ENCODE measurements around the gene PET100. TPM values are rescaled to one million over a fixed set of nuclear protein-coding genes. Genes with fewer than 3 reads are reported as not detected.

The PET100 gene
- total RNA-seq, 1 donor = 9.0 TPM

DNA sequence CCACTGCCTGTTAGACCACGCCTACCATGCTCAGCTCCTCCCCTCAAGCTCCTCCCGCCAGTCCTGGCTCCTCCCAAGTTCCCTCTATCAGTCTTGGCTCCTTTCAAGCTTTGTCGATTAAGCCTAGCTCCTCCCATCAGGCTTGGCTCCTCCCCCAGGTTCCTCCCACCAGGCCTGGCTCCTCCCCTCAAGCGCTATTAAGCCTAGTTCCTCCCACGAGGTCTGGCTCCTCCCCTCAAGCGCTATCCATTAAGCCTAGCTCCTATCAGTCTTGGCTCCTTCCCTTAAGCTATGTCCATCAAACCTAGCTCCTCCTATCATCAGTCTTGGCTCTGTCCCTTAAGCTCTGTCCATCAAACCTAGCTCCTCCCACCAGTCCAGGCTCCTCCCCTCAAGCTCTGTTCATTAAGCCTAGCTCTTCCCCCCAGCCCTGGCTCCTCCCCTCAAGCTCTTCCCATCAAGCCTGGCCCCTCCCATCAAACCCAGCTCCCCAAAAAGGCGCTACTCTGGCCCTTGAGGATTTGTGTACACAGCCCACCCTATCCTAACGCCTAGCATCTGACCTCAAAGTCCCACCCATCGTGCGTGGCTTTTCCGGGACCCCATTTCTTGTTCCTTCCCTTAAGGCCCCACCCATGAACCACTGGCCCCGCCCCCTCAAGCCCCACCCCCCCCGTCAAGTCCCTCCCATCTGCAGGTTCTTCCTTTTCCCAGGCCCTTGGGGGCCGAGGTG, 23.9 kb upstream of the PET100 start:
- no peak overlapping the region for H2AFZ ChIP-seq (ENCODE audit: low read length)
- H3K4me1 ChIP-seq (ENCODE audit: insufficient read depth, low read length) = no peaks in the 10 kb centered on the region
- no peak overlapping the region for H3K4me2 ChIP-seq (ENCODE audit: insufficient read depth, low read length)
- no peaks in the 10 kb centered on the region for H3K27me3 ChIP-seq (ENCODE audit: insufficient read depth, low read length)
- H3K36me3 ChIP-seq (ENCODE audit: insufficient read depth, low read length) = no peaks in the 10 kb centered on the region
- no peaks in the 10 kb centered on the region for H3K9me3 ChIP-seq (ENCODE audit: low read depth, low read length)
- no peaks in the 10 kb centered on the region for H3K79me2 ChIP-seq (ENCODE audit: insufficient read depth, low read length)
- H3K27ac ChIP-seq (ENCODE audit: low read depth, low read length) = no peak overlapping the region
- DNase-seq (ENCODE audit: insufficient read length, low spot score, missing footprints) = peak; percentile 85
- no peak overlapping the region for H3K4me3 ChIP-seq (ENCODE audit: insufficient read depth, low read length)
- TF ChIP-seq, protein P1, sequence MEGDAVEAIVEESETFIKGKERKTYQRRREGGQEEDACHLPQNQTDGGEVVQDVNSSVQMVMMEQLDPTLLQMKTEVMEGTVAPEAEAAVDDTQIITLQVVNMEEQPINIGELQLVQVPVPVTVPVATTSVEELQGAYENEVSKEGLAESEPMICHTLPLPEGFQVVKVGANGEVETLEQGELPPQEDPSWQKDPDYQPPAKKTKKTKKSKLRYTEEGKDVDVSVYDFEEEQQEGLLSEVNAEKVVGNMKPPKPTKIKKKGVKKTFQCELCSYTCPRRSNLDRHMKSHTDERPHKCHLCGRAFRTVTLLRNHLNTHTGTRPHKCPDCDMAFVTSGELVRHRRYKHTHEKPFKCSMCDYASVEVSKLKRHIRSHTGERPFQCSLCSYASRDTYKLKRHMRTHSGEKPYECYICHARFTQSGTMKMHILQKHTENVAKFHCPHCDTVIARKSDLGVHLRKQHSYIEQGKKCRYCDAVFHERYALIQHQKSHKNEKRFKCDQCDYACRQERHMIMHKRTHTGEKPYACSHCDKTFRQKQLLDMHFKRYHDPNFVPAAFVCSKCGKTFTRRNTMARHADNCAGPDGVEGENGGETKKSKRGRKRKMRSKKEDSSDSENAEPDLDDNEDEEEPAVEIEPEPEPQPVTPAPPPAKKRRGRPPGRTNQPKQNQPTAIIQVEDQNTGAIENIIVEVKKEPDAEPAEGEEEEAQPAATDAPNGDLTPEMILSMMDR (IDR thresholded peaks at IDR 0.05; ENCODE audit: extremely low read depth, low read depth, low read length) = no peak
- no peaks in the 10 kb centered on the region for H4K20me1 ChIP-seq (ENCODE audit: insufficient read depth, low read length)

DNA sequence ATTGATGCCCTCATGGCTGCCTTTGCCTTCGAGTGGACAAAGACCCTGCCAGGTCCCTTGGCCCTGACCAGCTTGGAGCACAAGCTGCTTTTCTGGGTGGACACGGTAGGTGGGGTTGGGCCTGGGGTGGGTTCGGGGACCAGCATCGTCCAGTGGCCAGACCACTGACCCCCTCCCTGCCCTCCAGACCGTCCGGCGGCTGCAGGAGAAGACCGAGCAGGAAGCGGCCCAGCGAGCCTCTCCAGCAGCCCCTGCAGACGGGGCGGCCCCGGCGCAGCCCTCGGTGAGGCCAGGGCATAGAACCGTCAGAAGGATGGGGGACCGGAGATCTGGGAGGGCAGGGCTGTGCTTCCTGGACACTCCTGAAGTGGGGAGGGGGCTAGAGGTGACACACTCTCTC, 23.3 kb upstream of the PET100 start:
- Histone ChIP-seq H3K27ac (ENCODE audit: low read depth, low read length) (no peak overlapping the region), H2AFZ (ENCODE audit: low read length) (no peak overlapping the region), H3K9me3 (ENCODE audit: low read depth, low read length) (no peaks in the 10 kb centered on the region), H3K36me3 (ENCODE audit: insufficient read depth, low read length) (no peaks in the 10 kb centered on the region), H3K79me2 (ENCODE audit: insufficient read depth, low read length) (no peaks in the 10 kb centered on the region), H3K4me1 (ENCODE audit: insufficient read depth, low read length) (no peaks in the 10 kb centered on the region), H3K4me3 (ENCODE audit: insufficient read depth, low read length) (no peak overlapping the region), H3K4me2 (ENCODE audit: insufficient read depth, low read length) (no peak overlapping the region), H4K20me1 (ENCODE audit: insufficient read depth, low read length) (no peaks in the 10 kb centered on the region), H3K27me3 (ENCODE audit: insufficient read depth, low read length) (no peaks in the 10 kb centered on the region)
- DNase-seq (ENCODE audit: insufficient read length, low spot score, missing footprints) = peak; percentile 73
- TF ChIP-seq, protein P1 (IDR thresholded peaks at IDR 0.05; ENCODE audit: extremely low read depth, low read depth, low read length) = no peak

DNA sequence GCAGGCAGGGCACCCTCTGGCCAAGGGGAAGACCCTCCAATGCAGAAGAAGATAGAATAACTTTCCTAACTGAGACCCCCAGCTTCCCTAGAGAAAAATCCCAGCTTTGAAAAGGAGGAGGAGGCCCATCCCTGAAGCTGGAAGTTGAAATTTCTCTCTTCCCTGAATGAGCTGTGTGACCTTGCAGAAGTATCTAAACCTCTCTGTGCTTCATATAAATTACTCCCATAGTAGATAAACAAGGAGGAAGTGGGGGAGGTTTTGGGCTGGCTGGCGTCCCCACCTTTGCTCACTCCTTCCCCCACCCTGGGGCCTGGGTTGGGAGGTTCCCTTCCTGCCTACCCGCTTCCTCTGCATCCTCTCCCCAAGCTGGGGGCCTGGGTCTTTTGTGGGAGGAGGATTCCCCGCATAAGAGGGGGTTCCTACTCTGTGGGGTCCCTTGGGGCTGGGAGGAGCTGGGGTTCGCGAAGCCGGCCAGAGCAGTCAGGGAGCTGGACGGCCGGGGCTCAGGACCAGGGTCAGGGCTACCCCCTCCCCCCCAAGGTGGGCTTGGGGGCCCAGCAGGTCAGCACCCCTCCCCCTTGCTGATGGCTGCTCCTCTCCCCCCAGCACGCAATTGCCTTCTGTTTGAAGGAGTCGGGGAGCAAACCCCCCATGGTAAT, 22.2 kb upstream of the PET100 start:
- TF ChIP-seq, protein P1 (IDR thresholded peaks at IDR 0.05; ENCODE audit: extremely low read depth, low read depth, low read length) = no peak
- H3K27ac ChIP-seq (ENCODE audit: low read depth, low read length) = no peak overlapping the region

DNA sequence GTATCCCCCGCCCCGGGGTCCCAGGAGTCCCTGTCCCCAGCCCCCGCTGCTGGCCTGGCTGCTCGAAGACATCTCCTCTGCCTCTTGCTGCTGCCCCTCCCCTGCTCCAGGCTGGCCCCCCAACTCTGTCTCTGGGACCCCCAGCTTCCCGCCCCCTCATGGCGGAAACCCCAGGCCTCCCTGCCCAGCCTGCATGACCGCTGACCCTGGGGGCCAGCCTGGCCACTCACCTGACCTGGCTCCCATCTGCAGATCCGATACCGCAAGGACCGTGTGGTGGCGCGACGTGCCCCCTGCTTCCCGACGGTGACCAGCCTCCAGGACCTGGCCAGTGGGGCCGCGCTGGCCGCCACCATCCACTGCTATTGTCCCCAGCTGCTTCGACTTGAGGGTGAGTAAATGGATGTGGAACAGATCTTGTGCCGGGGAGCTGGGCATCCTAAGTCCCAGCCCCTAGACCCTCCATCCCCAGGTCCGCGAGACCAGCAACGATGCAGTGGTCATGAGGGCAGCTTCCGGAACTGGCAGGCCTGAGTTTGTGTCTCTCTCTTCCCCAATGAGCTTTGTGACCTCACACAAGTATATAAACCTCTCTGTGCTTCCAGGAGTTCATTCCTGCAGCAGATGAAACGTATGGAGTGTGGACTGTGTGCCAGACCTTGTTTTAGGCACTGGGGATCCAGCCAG, 21.6 kb upstream of the PET100 start:
- Histone ChIP-seq H3K4me2 (ENCODE audit: insufficient read depth, low read length) (no peak overlapping the region), H4K20me1 (ENCODE audit: insufficient read depth, low read length) (no peaks in the 10 kb centered on the region), H3K79me2 (ENCODE audit: insufficient read depth, low read length) (no peaks in the 10 kb centered on the region), H3K9me3 (ENCODE audit: low read depth, low read length) (no peaks in the 10 kb centered on the region), H3K4me1 (ENCODE audit: insufficient read depth, low read length) (no peaks in the 10 kb centered on the region), H2AFZ (ENCODE audit: low read length) (no peak overlapping the region), H3K4me3 (ENCODE audit: insufficient read depth, low read length) (no peak overlapping the region), H3K27me3 (ENCODE audit: insufficient read depth, low read length) (no peaks in the 10 kb centered on the region), H3K36me3 (ENCODE audit: insufficient read depth, low read length) (no peaks in the 10 kb centered on the region), H3K27ac (ENCODE audit: low read depth, low read length) (no peak overlapping the region)
- peak; percentile 67 for DNase-seq (ENCODE audit: insufficient read length, low spot score, missing footprints)
- TF ChIP-seq, protein P1 (IDR thresholded peaks at IDR 0.05; ENCODE audit: extremely low read depth, low read depth, low read length) = no peak

More for the DNA sequence above, 22.2 kb upstream of the PET100 start:
- Histone ChIP-seq H3K4me3 (ENCODE audit: insufficient read depth, low read length) (no peak overlapping the region), H3K4me1 (ENCODE audit: insufficient read depth, low read length) (no peaks in the 10 kb centered on the region), H3K27me3 (ENCODE audit: insufficient read depth, low read length) (no peaks in the 10 kb centered on the region), H3K4me2 (ENCODE audit: insufficient read depth, low read length) (no peak overlapping the region), H4K20me1 (ENCODE audit: insufficient read depth, low read length) (no peaks in the 10 kb centered on the region), H3K36me3 (ENCODE audit: insufficient read depth, low read length) (no peaks in the 10 kb centered on the region), H3K9me3 (ENCODE audit: low read depth, low read length) (no peaks in the 10 kb centered on the region), H2AFZ (ENCODE audit: low read length) (no peak overlapping the region), H3K79me2 (ENCODE audit: insufficient read depth, low read length) (no peaks in the 10 kb centered on the region)
- DNase-seq (ENCODE audit: insufficient read length, low spot score, missing footprints) = peak; percentile 84

Data from osteoblast (primary cell).